Measurements from ENCODE around the gene IL18.
A peak's percentile ranks its signal among the peaks of the same experiment; 100 is the strongest.
"Not testable (repeated sequence)": the region's sequence is repeated elsewhere in the genome, so short reads cannot be mapped to it uniquely, and the experiment has no call there.

IL18 gene

DNA sequence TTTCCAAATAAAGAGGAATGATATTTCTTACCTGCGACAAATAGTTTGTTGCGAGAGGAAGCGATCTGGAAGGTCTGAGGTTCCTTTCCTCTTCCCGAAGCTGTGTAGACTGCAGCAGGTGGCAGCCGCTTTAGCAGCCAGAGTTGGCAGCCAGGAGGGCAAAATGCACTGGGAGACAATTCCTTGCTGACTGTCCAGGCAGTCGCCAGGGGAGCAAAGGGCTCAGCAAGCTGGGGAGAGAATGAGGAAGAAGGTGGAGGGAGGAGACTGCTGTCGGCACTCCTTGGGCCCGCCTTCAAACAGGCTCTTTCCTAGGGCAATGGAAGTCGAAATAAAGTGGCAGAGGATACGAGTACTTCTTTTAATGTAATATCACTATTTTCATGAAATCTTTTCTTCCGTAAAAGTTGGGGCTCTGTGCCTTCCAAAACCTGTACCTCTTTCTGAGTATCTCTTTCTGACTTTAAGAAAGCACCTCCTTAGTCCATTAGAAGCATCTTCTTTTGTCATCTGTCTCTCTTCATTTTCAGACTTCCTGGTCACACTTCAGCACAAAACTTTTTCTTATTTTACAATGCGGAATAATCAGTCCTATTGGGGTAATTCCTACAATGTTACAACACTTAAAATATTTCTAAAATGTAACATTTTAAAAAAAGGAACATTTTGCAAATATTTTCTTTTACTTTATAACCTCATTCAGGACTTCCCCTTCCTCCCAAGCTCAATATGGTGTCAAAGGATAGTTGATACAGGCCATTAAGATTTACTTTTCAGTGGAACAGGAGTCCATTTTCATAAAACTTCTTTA lies at the start of gene IL18:
IL18 (minus strand) TSS at position 220 of the 811 bp plus-strand sequence. CDS start 9,041 bp downstream, outside the sequence.
- peaks cover 5 to 11% of the 10 kb centered on the region in 2 donors for H3K4me1 Mint-ChIP-seq
- DNase-seq: no peak
- peaks cover 5 to 7% of the 10 kb centered on the region in 2 donors for H3K36me3 Mint-ChIP-seq
- H3K9me3 Mint-ChIP-seq: no peaks in the 10 kb centered on the region
- H3K27me3 Mint-ChIP-seq: peaks cover 10 to 11% of the 10 kb centered on the region in 2 donors
- H3K27ac Mint-ChIP-seq: peak within 1 kb of the TSS; percentile 68
- peak within 1 kb of the TSS; percentile 77 to 88 for H3K4me3 Mint-ChIP-seq
- ATAC-seq (replicated peaks): peak; percentile 42 to 55

DNA sequence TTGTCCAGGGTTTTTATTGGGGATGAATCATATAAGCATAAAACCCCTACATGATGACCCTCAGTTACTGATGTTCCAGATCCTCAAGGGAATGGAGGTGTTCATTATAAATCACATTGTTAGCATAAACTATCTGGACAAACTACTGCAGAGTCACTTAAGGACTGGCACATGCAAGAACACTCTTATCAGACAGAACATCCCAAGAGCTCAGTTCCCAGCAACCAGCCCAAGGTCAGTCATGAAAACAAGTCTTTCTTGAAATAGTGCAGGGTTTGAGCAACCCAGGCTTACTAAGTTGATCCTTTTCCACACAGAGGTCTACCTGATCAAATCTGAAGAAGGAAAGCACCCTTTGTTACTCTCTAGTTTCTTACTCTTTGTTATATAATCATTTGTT lies 48.8 kb upstream of the IL18 start:
- no peak for ATAC-seq (replicated peaks)
- no peak for DNase-seq
- Mint-ChIP-seq H3K27ac (no peak overlapping the region), H3K4me3 (no peak overlapping the region), H3K4me1 (no peaks in the 10 kb centered on the region), H3K36me3 (peaks cover 0 to 1% of the 10 kb centered on the region in 2 donors), H3K9me3 (no peaks in the 10 kb centered on the region), H3K27me3 (no peaks in the 10 kb centered on the region)

DNA sequence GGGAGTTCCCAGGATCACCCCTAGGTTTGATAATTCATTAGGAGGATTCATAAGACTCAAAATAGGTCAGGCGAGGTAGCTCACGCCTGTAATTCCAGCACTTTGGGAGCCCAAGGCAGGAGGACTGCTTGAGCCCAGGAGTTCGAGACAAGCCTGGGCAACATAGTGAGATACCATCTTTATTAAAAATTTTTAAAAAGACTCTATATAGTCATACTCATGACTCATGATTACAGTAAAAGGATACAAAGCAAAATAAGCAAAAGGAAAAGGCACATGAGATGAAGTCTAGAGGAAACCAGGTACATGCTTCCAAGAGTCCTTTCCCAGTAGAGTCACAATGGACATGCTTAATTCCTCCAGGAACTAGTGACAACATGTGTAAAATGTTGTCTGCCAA lies 48.4 kb upstream of the IL18 start:
- Mint-ChIP-seq H3K4me3 (no peak overlapping the region), H3K36me3 (peaks cover 0 to 1% of the 10 kb centered on the region in 2 donors), H3K4me1 (no peaks in the 10 kb centered on the region), H3K9me3 (no peaks in the 10 kb centered on the region), H3K27me3 (no peaks in the 10 kb centered on the region), H3K27ac (no peak overlapping the region)
- DNase-seq (no peak), ATAC-seq (replicated peaks) (no peak)

DNA sequence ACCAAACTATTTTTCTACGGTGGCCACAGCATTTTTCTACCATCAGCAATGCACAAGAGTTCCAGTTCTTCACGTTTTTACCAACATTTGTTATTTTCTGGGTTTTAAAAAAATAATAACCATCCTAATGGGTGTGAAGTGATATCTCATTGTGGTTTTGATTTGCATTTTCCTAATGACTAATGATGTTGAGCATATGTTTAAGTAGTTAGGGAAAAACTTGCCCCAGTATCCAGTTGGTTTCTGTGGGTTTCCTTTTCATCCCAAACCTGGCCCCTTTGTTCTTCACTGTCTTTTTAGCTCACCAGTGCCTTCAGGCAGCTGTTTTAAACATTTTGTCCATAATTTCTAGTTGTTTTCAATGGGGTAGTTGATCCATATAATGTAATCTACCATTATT lies 47.6 kb upstream of the IL18 start:
- Mint-ChIP-seq H3K36me3 (peaks cover 0 to 1% of the 10 kb centered on the region in 2 donors), H3K4me1 (no peaks in the 10 kb centered on the region), H3K27me3 (no peaks in the 10 kb centered on the region), H3K4me3 (no peak overlapping the region), H3K27ac (no peak overlapping the region), H3K9me3 (no peaks in the 10 kb centered on the region)
- DNase-seq: no peak
- ATAC-seq (replicated peaks): no peak

DNA sequence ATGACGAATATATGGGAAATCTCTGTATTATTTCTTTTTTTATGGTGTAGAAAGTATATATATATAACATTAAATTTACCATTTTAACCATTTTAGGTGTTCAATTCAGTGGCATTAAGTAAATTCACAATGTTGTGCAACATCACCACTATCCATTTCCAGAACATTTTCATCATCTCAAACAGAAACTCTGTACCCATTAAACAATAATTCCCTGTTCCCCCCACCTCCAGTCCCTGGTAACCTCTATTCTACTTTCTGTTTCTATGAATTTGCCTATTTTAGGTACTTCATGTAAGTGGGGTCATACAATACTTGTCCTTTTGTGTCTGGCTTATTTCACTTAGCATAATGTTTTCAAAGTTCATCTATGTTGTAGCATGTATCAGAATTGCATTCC lies 47.0 kb upstream of the IL18 start:
- H3K27me3 Mint-ChIP-seq: no peaks in the 10 kb centered on the region
- DNase-seq (no peak), ATAC-seq (replicated peaks) (no peak)
- H3K4me3 Mint-ChIP-seq: no peak overlapping the region
- no peaks in the 10 kb centered on the region for H3K9me3 Mint-ChIP-seq
- H3K4me1 Mint-ChIP-seq: no peaks in the 10 kb centered on the region
- no peak overlapping the region for H3K27ac Mint-ChIP-seq
- H3K36me3 Mint-ChIP-seq: peaks cover 0 to 1% of the 10 kb centered on the region in 2 donors

DNA sequence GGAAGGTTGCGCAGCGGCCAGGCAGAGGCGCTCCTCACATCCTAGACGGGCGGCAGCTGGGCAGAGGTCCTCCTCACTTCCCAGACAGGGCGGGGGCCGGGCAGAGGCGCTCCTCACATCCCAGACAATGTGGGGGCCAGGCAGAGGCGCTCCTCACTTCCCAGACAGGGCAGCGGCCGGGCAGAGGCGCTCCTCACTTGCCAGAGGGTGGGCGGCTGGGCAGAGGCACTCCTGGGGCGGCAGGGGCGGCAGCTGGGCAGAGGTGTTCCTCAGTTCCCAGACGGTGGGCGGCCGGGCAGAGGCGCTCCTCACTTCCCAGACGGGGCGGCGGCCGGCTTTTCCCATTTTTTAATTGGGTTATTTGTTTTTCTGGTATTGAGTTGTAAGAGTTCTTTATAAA lies 42.2 kb upstream of the IL18 start:
- ATAC-seq (replicated peaks): no peak
- no peak for DNase-seq
- Mint-ChIP-seq H3K27ac (no peak overlapping the region), H3K9me3 (no peaks in the 10 kb centered on the region), H3K27me3 (no peaks in the 10 kb centered on the region), H3K4me3 (no peak overlapping the region), H3K36me3 (no peaks in the 10 kb centered on the region), H3K4me1 (no peaks in the 10 kb centered on the region)

DNA sequence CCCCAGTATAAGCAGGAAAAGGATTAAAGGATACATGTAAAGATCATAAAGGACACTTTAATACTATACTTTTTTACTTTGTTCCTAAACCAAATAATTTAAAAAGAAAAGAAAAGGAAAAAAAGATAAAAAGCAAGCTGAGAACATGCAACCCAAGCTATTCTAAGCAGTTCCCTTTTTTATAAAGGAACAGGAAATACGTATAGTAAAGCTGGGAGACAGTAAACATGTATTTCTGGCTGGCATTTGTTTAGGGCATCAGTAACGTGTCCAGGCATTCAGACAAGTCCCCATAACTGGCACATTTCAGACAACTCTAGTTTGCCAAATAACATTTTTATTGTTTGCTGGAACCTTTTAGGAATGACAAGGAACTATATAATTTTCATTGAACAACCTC lies 36.4 kb upstream of the IL18 start:
- no peak for DNase-seq
- ATAC-seq (replicated peaks): no peak
- H3K27ac Mint-ChIP-seq: no peak overlapping the region
- H3K4me1 Mint-ChIP-seq: no peaks in the 10 kb centered on the region
- no peaks in the 10 kb centered on the region for H3K27me3 Mint-ChIP-seq
- no peak overlapping the region for H3K4me3 Mint-ChIP-seq
- H3K36me3 Mint-ChIP-seq: no peaks in the 10 kb centered on the region
- no peaks in the 10 kb centered on the region for H3K9me3 Mint-ChIP-seq

DNA sequence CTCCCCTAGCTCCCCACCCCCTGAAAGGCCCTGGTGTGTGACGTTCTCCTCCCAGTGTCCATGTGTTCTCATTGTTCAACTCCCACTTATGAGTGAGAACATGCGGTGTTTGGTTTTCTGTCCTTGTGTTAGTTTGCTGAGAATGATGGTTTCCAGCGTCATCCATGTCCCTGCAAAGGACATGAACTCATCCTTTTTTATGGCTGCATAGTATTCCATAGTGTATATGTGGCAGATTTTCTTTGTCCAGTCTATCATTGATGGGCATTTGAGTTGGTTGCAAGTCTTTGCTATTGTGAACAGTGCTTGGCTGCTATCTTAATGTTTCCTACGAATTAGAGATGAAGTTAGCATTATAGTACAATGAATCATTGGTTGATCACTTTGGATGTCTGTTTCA lies 35.2 kb upstream of the IL18 start:
- not testable (repeated sequence) for H3K9me3 Mint-ChIP-seq; H3K4me1 Mint-ChIP-seq; ATAC-seq (replicated peaks); H3K4me3 Mint-ChIP-seq; DNase-seq; H3K27ac Mint-ChIP-seq; H3K36me3 Mint-ChIP-seq; H3K27me3 Mint-ChIP-seq

DNA sequence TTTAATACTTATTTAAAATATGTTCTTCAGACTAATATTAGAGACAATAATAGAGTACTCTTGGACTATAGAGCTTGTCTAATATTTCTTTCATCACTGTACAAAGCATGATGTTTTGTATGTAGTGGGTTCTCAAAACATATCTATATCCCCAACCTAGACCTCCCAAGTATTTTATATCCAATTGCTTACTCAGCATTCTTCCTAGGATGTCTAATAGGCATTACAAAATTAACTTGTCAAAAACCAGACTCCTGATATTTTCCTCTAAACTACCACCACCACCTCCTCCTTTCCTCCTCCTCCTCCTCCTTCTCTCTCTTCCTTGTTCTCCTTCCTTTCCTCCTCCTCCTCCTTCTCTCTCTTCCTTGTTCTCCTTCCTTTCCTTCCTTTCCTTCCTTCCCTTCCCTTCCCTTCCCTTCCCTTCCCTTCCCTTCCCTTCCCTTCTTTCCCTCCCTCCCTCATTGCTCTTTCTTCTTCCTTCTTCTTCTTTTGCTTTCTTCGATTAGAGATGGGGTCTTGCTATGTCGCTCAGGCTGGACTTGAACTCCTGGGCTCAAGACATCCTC lies 32.7 kb upstream of the IL18 start:
- Mint-ChIP-seq H3K27me3 (no peaks in the 10 kb centered on the region), H3K36me3 (no peaks in the 10 kb centered on the region), H3K9me3 (no peaks in the 10 kb centered on the region), H3K4me3 (no peak overlapping the region), H3K27ac (no peak overlapping the region), H3K4me1 (no peaks in the 10 kb centered on the region)
- ATAC-seq (replicated peaks) (no peak), DNase-seq (no peak)

DNA sequence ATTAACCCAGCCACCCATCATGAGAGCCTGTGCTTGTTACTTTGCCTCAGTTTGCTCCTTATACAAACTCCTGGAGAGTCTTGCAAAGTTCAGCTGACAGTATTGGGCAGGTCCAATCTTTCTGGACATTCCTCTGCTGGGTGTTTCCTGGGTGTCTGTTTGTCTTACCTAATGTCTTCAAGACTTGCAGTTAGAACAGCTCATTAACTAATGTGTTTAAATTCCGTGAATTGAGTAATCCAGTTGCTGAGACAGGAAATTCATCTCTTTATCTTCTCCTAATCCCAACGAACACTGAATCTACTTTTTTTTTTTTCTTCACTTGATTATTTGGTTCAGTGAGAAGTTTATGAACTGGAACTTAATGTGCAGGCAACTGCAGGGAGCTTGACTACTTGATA lies 32.1 kb upstream of the IL18 start:
- Mint-ChIP-seq H3K4me1 (no peaks in the 10 kb centered on the region), H3K27ac (no peak overlapping the region), H3K4me3 (no peak overlapping the region), H3K36me3 (no peaks in the 10 kb centered on the region), H3K9me3 (no peaks in the 10 kb centered on the region), H3K27me3 (no peaks in the 10 kb centered on the region)
- DNase-seq: no peak
- ATAC-seq (replicated peaks): no peak

DNA sequence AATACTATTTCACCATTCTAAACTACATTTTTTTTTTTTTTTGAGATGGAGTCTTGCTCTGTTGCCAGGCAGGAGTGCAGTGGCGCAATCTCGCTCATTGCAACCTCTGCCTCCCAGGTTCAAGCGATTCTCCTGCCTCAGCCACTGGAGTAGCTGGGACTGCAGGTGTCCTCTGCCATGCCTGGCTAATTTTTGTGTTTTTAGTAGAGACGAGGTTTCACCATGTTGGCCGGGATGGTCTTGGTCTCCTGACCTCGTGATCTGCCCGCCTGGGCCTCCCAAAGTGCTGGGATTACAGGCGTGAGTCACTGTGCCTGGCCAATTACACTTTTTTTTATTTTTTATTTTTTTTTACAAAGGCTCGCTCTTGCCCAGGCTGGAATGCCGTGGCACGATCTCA lies 31.2 kb upstream of the IL18 start:
- not testable (repeated sequence) for H3K4me3 Mint-ChIP-seq; ATAC-seq (replicated peaks); H3K9me3 Mint-ChIP-seq; H3K27me3 Mint-ChIP-seq; H3K27ac Mint-ChIP-seq; DNase-seq; H3K4me1 Mint-ChIP-seq; H3K36me3 Mint-ChIP-seq

DNA sequence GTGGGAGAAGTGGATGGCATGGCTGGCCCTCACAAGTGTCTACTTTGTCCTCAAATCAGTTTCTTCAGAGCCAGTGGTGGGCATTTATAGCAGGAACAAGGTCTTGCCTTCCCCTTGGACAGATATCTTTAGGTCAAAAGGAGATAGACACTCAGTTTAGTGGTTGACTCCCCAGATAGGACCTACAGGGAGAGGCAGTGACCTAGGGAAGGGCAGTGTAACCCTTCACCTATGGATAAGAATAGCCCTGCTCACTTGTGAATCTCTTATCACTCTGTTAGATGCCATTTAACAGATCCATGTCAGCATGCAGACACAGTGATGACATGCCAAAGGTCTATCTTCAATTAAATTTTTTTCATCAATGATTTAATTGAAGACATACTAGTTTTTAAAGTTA lies 22.4 kb upstream of the IL18 start:
- Mint-ChIP-seq H3K27me3 (peaks cover 10 to 11% of the 10 kb centered on the region in 2 donors), H3K4me1 (peaks cover 0 to 11% of the 10 kb centered on the region in 2 donors), H3K36me3 (no peaks in the 10 kb centered on the region), H3K27ac (no peak overlapping the region), H3K4me3 (no peak overlapping the region), H3K9me3 (no peaks in the 10 kb centered on the region)
- DNase-seq: no peak
- no peak for ATAC-seq (replicated peaks)

DNA sequence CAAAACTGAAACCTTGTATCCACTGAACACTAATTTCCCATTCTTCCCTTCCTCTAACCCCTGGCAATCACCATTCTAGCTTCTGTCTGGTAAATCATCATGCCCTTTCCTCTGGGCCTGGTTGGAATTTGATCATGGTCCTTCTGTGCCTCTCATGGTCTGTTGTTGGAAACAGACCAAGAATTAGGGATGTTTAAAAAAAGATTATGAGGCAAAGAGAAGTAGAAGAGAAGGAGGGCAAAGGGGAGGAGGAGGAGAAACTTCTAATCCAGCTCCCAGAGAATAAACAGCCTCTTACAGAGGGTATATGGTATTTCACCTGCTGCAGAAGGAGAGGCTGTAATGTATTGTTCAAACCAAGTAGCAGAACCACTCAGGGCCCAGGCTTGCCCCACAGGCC lies 22.0 kb upstream of the IL18 start:
- Mint-ChIP-seq H3K9me3 (no peaks in the 10 kb centered on the region), H3K27ac (no peak overlapping the region)

DNA sequence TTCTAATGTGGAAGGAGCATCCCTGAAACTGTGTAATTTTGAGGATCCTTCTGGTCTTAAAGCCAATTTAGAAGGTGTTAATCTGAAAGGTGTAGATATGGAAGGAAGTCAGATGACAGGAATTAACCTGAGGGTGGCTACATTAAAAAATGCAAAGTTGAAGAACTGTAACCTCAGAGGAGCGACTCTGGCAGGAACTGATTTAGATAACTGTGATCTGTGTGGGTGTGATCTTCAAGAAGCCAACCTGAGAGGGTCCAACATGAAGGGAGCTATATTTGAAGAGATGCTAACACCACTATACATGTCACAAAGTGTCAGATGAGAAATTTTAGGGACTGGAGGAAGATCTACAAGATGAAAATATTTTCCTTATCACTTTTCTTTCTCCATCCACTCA lies 19.0 kb upstream of the IL18 start:
- no peaks in the 10 kb centered on the region for H3K9me3 Mint-ChIP-seq
- H3K27me3 Mint-ChIP-seq: peaks cover 0 to 4% of the 10 kb centered on the region in 2 donors
- no peak overlapping the region for H3K4me3 Mint-ChIP-seq
- DNase-seq: no peak
- H3K36me3 Mint-ChIP-seq: peaks cover 0 to 1% of the 10 kb centered on the region in 2 donors
- peak in 1 of 2 donors; percentile 56 for ATAC-seq (replicated peaks)
- H3K4me1 Mint-ChIP-seq: peaks cover 6 to 26% of the 10 kb centered on the region in 2 donors
- no peak overlapping the region for H3K27ac Mint-ChIP-seq

More for the DNA sequence above, 22.0 kb upstream of the IL18 start:
- H3K27me3 Mint-ChIP-seq: peaks cover 10 to 11% of the 10 kb centered on the region in 2 donors
- no peak for DNase-seq
- H3K36me3 Mint-ChIP-seq: peaks cover 0 to under 1% of the 10 kb centered on the region in 2 donors
- ATAC-seq (replicated peaks): no peak
- no peak overlapping the region for H3K4me3 Mint-ChIP-seq
- peaks cover 0 to 11% of the 10 kb centered on the region in 2 donors for H3K4me1 Mint-ChIP-seq

DNA sequence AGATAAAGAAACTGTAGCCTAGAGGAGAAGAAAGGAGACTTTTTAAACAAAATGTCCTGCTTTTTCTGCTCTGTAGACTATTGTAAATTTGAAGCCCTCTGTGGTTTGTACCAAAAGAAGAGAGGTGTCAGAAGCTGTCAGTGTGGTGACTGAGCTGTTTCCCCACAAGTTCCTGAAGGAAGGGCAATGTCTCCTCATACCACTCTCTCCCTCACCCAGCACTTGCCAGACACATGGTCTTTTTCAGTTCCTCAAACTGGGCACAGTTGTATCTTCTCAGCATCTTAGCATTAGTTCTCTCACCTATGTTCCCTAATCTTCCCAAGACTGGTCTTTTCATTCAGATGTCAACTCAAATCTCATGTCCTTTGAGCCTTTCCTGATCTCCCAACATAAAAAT lies 15.7 kb upstream of the IL18 start:
- peak; percentile 98 for ATAC-seq (replicated peaks)
- H3K36me3 Mint-ChIP-seq: peaks cover 0 to 1% of the 10 kb centered on the region in 2 donors
- no peaks in the 10 kb centered on the region for H3K9me3 Mint-ChIP-seq
- H3K4me1 Mint-ChIP-seq: peaks cover 9 to 36% of the 10 kb centered on the region in 2 donors
- no peak overlapping the region for H3K27ac Mint-ChIP-seq
- peak; percentile 28 for DNase-seq
- H3K27me3 Mint-ChIP-seq: peaks cover 8 to 11% of the 10 kb centered on the region in 2 donors
- H3K4me3 Mint-ChIP-seq: no peak overlapping the region

Data from stimulated activated naive B cell treated with anti-CD40 and anti-IgM and Interleukin-4, amounts not matched to agents 10 μg/mL and 1 μg/mL and 100 μg/mL, for 72 hours (primary cell).